ENCODE results near the gene FBXL7.

Gene FBXL7

GRCh38 chr5:15786884-15787283 lies 286.9 kb downstream of the FBXL7 start:
- DNase-seq: no peak

- DNase-seq: no peak
These were observed 287.7 kb downstream of the FBXL7 start for GRCh38 chr5:15787681-15788080.

GRCh38 chr5:15789642-15790041 lies 289.7 kb downstream of the FBXL7 start:
- DNase-seq: no peak

- no peak for DNase-seq
These were observed 290.6 kb downstream of the FBXL7 start for GRCh38 chr5:15790446-15791018.

- DNase-seq: no peak
These were observed 291.3 kb downstream of the FBXL7 start for GRCh38 chr5:15791274-15791673.

GRCh38 chr5:15791859-15792258 lies 291.9 kb downstream of the FBXL7 start:
- no peak for DNase-seq

- peak; percentile 32 for DNase-seq
These were observed 294.3 kb downstream of the FBXL7 start for GRCh38 chr5:15794052-15794985.

GRCh38 chr5:15796096-15796495 lies 296.1 kb downstream of the FBXL7 start:
- DNase-seq: no peak

GRCh38 chr5:15796557-15796956 lies 296.6 kb downstream of the FBXL7 start:
- DNase-seq: no peak

GRCh38 chr5:15797116-15797515 lies 297.1 kb downstream of the FBXL7 start:
- DNase-seq: peak; percentile 52

GRCh38 chr5:15798006-15798405 lies 298.0 kb downstream of the FBXL7 start:
- DNase-seq: peak; percentile 47

- peak; percentile 23 for DNase-seq
These were observed 299.0 kb downstream of the FBXL7 start for GRCh38 chr5:15799014-15799413.

GRCh38 chr5:15799612-15800011 lies 299.6 kb downstream of the FBXL7 start:
- no peak for DNase-seq

- no peak for DNase-seq
These were observed 303.3 kb downstream of the FBXL7 start for GRCh38 chr5:15803280-15803679.

GRCh38 chr5:15806613-15807012 lies 306.6 kb downstream of the FBXL7 start:
- no peak for DNase-seq

GRCh38 chr5:15807248-15807647 lies 307.3 kb downstream of the FBXL7 start:
- no peak for DNase-seq

GRCh38 chr5:15807871-15808270 lies 307.9 kb downstream of the FBXL7 start:
- DNase-seq: no peak

- DNase-seq: no peak
These were observed 308.6 kb downstream of the FBXL7 start for GRCh38 chr5:15808577-15808976.

GRCh38 chr5:15819617-15820016 lies 319.6 kb downstream of the FBXL7 start:
- DNase-seq: no peak

- DNase-seq: no peak
These were observed 321.5 kb downstream of the FBXL7 start for GRCh38 chr5:15821506-15821905.

GRCh38 chr5:15823398-15823797 lies 323.4 kb downstream of the FBXL7 start:
- DNase-seq: no peak

- DNase-seq: no peak
These were observed 327.8 kb downstream of the FBXL7 start for GRCh38 chr5:15827741-15828140.

- no peak for DNase-seq
These were observed 331.4 kb downstream of the FBXL7 start for GRCh38 chr5:15831408-15831807.

- DNase-seq: no peak
These were observed 333.4 kb downstream of the FBXL7 start for GRCh38 chr5:15833365-15833764.
